H1 (cell line): ENCODE data around the gene PARK7. TPM values are rescaled to one million over a fixed set of nuclear protein-coding genes. Genes with fewer than 3 reads are reported as not detected.

Experiments
- CBX8 ChIP-seq: fragments of 300-800, 300-1000 bp; sonication (generic); IDR thresholded peaks from 2 replicates; pipeline ENCODE4 v1.7.1; 2016; ENCODE audit warnings: low read depth, low read length, borderline replicate concordance
- NANOG ChIP-seq: IDR thresholded peaks from 2 replicates; pipeline ENCODE4 v1.6.1; 2011; ENCODE audit warnings: low read length, low read depth, mild to moderate bottlenecking, inconsistent platforms; ENCODE audit not compliant: insufficient read depth, poor library complexity, severe bottlenecking
- SP1 ChIP-seq: IDR thresholded peaks from 2 replicates; pipeline ENCODE4 v1.6.1; 2011; ENCODE audit warnings: low read depth, low read length
- polyA plus RNA-seq, 7 experiments: library from polyadenylated mRNA; depleted of rRNA in 3 of 7; stranded (reverse) in 5 of 7; unstranded in 2 of 7; fragments of >200 nt in 5 of 7; fragments of 200-250 nt in 2 of 7; gene quantifications; 1 replicate in 5 of 7; 2 replicates in 1 of 7; 4 replicates in 1 of 7; pipeline versions ENCODE4 v1.2.1 to v1.2.3, GENCODE V29; 2011 to 2013; ENCODE audit warnings: missing spikeins in 2 of 7, mixed read lengths in 2 of 7
- total RNA-seq: library from RNA; stranded (reverse); fragmentation: NEBNext Ultra II Directional; extraction: Animal tissue kit (Norgen Biotek cat#: 25700); gene quantifications from 2 replicates; pipeline ENCODE4 v1.2.1, GENCODE V29; 2021

PARK7 gene
- total and polyA plus RNA-seq, 2 of the 8 experiments (the other 6 are each of a cell fraction or from before 2014, with no cell fraction given), result 206 to 383 TPM

DNA sequence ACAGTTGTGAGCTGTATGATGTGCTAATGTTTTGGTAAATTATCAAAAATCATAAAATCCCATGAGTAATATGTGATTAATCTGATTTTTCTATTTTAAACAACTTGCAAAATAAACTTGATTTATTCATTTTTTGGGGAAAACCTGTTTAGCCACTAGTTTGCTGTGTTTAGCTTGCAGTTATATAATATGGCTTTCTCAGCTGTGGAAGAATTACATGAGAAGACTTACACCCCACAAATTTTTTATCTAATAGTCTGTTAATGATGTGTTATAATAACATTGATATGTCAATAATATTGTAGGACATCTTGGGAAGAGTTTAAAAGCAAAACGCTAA lies 67.0 kb downstream of the PARK7 start (continued):
- no peak for TF ChIP-seq NANOG
- no peak for TF ChIP-seq SP1
- TF ChIP-seq CBX8, result no peak
